GM18519 (cell line): ENCODE data around the gene EDNRA.
A peak's percentile ranks its signal among the peaks of the same experiment; 100 is the strongest.

ENCODE experiments used
- ATAC-seq: cut with Tn5 transposase; IDR thresholded peaks from one replicate; pipeline ENCODE4 v1.9.1; 2021; ENCODE audit warnings: mild to moderate bottlenecking, moderate library complexity; ENCODE audit not compliant: unreplicated experiment, low FRiP score

The EDNRA gene

DNA sequence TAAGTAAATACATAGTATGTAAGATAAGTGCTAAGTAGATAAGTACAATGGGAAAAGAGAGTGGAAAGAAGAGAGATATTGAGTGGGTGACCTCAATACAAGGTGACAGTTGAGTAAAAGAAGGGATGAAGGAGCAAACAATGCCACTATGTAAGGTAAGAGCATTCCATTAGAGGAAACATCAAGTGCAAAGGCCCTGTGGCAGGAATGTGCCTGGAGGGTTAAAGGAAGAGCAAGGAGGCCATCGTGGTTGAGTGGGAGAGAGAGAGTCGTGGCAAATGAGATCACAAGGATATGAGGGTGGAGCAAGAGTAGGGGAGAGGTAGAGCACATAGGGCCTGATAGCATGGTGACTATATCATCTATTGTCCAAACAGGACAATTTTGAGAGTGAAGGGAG is 13.4 kb downstream of the EDNRA start:
- ATAC-seq = no peak

DNA sequence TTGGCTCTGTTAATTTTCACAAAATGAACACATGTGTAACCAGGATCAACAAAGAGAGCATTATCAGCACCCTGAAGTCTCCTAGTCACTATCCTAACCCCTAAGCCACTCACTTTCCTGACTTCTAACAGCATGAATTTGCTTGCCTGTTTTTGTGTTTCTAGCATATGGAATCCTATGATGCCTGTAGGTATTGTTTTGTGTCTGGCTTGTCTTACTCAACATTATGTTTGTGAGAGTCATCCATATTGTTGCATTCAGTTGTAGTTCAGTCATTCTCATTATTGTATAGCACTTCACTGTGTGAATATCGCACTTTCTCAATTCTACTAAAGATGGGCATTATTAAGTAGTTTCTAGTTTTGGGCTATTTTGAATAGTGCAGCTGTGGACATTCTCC is 15.6 kb downstream of the EDNRA start:
- ATAC-seq = no peak

GRCh38 chr4:147498031-147498660 is 17.2 kb downstream of the EDNRA start:
- ATAC-seq = no peak

DNA sequence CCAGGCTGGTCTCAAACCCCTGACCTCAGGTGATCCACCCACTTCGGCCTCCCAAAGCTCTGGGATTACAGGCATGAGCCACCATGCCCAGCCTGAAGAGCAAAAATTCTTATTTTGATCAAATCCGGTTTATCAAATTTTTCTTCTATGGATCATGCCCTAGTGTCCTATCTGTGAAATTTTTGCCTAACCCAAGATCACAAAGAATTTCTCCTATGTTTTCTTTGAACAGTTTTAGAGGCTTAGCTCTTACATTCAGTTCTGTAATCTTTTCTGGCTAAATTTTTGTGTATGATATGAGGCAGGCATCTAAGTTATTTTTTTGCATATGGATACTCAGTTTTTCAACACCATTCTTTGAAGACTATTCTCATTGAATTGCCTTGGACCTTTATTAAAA is 27.4 kb downstream of the EDNRA start:
- no peak for ATAC-seq

GRCh38 chr4:147509386-147509785 is 28.5 kb downstream of the EDNRA start:
- ATAC-seq = no peak

GRCh38 chr4:147510962-147511668 is 30.2 kb downstream of the EDNRA start:
- ATAC-seq = no peak

- no peak for ATAC-seq
Measured at GRCh38 chr4:147513091-147513490, 32.2 kb downstream of the EDNRA start.

GRCh38 chr4:147513952-147514351 is 33.1 kb downstream of the EDNRA start:
- no peak for ATAC-seq

- ATAC-seq = no peak
Measured at GRCh38 chr4:147515220-147515936, 34.5 kb downstream of the EDNRA start.

DNA sequence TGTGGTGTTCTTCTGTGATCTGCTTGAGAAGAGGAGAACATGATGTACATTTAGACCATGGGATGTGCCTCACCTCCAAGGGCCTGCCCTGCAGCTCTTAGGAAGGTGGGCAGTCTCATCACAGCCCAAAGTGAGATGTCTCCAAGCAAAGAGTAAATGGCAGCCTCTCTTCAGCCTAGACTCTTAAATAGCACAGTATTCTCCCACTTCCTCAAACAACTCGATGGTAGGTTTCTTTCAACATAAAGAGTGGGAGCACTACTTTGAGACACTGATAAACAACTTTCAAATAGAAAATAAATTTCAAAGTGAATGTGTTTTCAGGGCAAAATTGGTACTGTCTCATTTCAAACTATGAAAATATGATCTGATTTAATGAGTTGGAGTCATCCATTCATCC is 35.2 kb downstream of the EDNRA start:
- ATAC-seq = no peak

DNA sequence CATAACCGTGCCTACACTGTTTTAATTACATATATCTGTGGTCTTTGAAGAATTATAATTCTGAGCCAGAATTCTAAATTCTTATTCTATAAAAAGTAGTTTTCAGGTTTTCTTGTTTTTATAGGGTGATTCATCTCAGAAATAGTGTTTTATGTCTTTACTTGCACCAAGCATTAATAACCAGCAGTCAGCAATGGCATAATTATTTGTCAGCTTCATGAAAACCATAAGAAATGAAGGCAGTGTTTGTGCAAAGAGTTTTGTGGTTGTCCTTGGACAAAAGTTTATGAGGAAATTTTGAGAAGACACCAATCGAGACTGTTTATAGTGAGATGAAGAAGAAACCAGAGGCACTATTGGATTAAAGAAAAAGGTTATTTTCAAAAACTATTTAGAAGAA is 37.2 kb downstream of the EDNRA start:
- no peak for ATAC-seq

GRCh38 chr4:147518846-147519767 is 38.2 kb downstream of the EDNRA start:
- ATAC-seq = peak; percentile 99

- no peak for ATAC-seq
Measured at GRCh38 chr4:147524601-147525000, 43.7 kb downstream of the EDNRA start.

DNA sequence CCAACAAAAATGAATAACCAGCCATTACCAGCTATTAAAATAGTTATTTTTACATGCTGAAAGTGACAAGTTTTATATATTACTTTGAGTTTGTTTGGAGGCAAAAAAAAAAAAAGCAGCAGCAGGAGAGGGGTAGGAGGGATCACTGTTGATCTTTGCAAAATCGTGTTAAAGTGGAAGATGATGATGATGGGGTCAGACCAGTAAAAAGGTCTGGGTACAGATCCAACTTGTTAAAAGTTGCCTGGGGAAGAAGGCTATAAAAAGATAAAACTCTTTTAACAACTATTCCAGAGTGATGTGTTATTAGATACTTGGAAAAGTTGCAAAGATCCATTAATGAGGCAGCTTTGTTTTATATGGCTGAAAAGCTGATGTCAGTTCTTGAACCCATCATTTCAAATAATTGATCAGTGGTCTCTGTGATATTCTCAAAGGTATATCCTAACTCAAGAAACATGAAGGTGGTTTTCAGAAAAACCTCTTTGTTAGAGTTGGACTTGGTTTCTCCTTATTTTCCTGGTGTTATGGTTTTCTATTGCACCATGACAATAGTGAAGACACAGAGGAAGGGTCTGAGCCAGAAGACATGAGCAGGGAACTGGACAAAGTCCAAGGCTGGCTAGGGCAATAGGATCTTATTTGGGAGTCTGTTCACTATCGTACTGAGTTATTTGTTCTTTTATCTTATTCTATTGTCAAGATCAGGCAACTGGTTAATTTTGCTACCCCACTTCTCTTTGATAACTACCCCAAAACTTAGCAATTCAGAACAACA is 44.8 kb downstream of the EDNRA start:
- ATAC-seq = no peak

DNA sequence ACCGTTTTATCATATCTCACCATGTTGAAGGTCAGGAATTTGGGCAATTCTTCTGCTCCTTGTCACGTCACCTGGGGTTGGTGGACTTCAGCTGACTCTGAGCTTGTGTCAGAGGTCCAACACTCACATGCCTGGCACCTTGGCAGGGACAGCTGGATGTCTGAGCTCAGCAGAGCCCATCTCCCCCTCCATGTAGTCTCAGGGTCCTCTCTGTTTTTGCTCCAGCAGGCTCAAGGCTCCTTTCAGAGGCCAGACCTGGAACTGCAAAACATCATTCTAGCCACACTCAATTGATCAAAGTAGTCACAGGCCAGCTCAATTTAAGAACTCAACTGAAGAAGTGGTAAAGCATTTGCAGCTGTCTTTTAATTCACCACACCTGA is 45.4 kb downstream of the EDNRA start:
- ATAC-seq = no peak

GRCh38 chr4:147528054-147528453 is 47.2 kb downstream of the EDNRA start:
- ATAC-seq = no peak

GRCh38 chr4:147530134-147530533 is 49.2 kb downstream of the EDNRA start:
- ATAC-seq = no peak

GRCh38 chr4:147530723-147531122 is 49.8 kb downstream of the EDNRA start:
- ATAC-seq = no peak

DNA sequence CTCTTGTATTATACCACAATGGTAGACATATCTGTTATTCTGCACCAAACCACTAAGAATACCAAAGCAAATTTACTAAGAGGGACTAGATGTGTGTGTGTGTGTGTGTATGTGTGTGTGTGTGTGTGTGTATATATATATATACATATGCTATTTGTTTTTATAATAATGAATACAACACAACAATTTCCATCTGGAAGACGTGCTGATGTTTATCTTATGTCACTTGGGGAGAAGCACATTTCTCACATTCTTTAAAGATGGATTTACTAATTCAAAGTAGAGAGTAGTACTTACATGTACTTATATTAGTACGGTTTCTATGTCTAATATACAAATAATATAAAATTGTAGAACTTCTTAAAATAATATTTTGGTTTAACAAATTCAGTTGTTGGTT is 52.0 kb downstream of the EDNRA start:
- no peak for ATAC-seq

- no peak for ATAC-seq
Measured at GRCh38 chr4:147533331-147533730, 52.4 kb downstream of the EDNRA start.
